ENCODE data around the gene CAMSAP2.

DNA sequence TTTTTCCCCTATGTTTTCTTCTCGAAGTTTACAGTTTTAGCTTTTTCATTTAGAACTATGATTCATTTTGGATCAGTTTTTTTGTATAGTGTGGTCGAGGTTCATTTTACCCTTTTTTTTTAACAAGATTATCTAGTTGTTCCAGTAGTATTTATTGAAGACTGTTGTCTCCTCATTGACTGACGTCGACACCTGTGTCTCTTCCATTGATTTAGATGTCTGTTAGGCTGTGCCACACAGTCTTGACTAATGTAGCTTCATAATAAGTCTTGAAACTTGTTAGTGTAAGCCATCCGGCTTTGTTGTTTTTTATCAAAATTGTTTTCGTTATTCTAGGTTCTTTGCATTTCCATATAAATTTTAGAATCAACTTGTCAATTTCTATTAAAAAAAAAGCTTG, 45.2 kb downstream of the CAMSAP2 start:
- TF ChIP-seq, protein P1, sequence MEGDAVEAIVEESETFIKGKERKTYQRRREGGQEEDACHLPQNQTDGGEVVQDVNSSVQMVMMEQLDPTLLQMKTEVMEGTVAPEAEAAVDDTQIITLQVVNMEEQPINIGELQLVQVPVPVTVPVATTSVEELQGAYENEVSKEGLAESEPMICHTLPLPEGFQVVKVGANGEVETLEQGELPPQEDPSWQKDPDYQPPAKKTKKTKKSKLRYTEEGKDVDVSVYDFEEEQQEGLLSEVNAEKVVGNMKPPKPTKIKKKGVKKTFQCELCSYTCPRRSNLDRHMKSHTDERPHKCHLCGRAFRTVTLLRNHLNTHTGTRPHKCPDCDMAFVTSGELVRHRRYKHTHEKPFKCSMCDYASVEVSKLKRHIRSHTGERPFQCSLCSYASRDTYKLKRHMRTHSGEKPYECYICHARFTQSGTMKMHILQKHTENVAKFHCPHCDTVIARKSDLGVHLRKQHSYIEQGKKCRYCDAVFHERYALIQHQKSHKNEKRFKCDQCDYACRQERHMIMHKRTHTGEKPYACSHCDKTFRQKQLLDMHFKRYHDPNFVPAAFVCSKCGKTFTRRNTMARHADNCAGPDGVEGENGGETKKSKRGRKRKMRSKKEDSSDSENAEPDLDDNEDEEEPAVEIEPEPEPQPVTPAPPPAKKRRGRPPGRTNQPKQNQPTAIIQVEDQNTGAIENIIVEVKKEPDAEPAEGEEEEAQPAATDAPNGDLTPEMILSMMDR (conservative IDR thresholded peaks at IDR 0.05 in 1 of 2, IDR thresholded peaks at IDR 0.05 in 1 of 2; ENCODE audit: extremely low read depth in 1 of 2, insufficient read depth in 1 of 2, low read depth in 1 of 2, low read length in 2 of 2) = no peak
- TF ChIP-seq EZH2 (IDR thresholded peaks at IDR 0.05; ENCODE audit: borderline replicate concordance, low read length) = no peak
